ENCODE results near the gene PRKACG.

DNA sequence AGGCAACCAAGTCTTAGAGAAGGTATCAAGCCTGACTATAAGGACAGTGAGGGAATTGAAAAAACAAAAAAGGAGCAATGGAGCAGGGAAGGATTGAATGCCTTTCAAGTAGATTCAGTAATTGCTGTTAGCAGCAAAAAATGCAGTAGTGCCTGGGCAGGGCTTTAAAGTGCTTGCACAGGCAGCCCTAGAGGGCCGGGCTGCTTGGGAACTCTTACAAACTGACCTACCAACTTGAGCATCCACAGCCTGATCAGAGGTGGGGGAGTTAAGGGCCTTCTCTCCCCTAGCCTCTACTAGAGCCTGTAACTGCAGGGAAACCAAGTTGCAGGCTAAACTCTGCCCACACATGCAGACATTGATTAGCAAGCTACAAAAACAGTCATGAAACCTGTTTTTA lies 41.1 kb upstream of the PRKACG start:
- TF ChIP-seq, protein P1, sequence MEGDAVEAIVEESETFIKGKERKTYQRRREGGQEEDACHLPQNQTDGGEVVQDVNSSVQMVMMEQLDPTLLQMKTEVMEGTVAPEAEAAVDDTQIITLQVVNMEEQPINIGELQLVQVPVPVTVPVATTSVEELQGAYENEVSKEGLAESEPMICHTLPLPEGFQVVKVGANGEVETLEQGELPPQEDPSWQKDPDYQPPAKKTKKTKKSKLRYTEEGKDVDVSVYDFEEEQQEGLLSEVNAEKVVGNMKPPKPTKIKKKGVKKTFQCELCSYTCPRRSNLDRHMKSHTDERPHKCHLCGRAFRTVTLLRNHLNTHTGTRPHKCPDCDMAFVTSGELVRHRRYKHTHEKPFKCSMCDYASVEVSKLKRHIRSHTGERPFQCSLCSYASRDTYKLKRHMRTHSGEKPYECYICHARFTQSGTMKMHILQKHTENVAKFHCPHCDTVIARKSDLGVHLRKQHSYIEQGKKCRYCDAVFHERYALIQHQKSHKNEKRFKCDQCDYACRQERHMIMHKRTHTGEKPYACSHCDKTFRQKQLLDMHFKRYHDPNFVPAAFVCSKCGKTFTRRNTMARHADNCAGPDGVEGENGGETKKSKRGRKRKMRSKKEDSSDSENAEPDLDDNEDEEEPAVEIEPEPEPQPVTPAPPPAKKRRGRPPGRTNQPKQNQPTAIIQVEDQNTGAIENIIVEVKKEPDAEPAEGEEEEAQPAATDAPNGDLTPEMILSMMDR (IDR thresholded peaks at IDR 0.05), result no peak
- TF ChIP-seq POLR2A (IDR thresholded peaks at IDR 0.05) (no peak), EP300 (IDR thresholded peaks at IDR 0.05) (no peak), POLR2AphosphoS5 (IDR thresholded peaks at IDR 0.05) (no peak)
